ENCODE data around the gene C6. TPM values are rescaled to one million over a fixed set of nuclear protein-coding genes. Genes with fewer than 3 reads are reported as not detected.

The C6 gene
- total RNA-seq, 1 donor from 2014 or later = not detected

- no peaks in the 10 kb centered on the region for H3K4me1 Mint-ChIP-seq (ENCODE audit: low read depth)
- no peaks in the 10 kb centered on the region for H3K36me3 Mint-ChIP-seq (ENCODE audit: low read depth)
- no peak for DNase-seq (ENCODE audit: low spot score)
- no peak overlapping the region for H3K27ac Mint-ChIP-seq (ENCODE audit: unreplicated experiment)
- no peaks in the 10 kb centered on the region for H3K9me3 Mint-ChIP-seq (ENCODE audit: low read depth)
- H3K27me3 Mint-ChIP-seq (ENCODE audit: low read depth) = peaks cover 1% of the 10 kb centered on the region
- TF ChIP-seq, protein P1, sequence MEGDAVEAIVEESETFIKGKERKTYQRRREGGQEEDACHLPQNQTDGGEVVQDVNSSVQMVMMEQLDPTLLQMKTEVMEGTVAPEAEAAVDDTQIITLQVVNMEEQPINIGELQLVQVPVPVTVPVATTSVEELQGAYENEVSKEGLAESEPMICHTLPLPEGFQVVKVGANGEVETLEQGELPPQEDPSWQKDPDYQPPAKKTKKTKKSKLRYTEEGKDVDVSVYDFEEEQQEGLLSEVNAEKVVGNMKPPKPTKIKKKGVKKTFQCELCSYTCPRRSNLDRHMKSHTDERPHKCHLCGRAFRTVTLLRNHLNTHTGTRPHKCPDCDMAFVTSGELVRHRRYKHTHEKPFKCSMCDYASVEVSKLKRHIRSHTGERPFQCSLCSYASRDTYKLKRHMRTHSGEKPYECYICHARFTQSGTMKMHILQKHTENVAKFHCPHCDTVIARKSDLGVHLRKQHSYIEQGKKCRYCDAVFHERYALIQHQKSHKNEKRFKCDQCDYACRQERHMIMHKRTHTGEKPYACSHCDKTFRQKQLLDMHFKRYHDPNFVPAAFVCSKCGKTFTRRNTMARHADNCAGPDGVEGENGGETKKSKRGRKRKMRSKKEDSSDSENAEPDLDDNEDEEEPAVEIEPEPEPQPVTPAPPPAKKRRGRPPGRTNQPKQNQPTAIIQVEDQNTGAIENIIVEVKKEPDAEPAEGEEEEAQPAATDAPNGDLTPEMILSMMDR (IDR thresholded peaks at IDR 0.05) = no peak
- no peak overlapping the region for H3K4me3 Mint-ChIP-seq (ENCODE audit: unreplicated experiment)
These were observed 31.4 kb downstream of the C6 start for GRCh38 chr5:41181691-41182564.

GRCh38 chr5:41176952-41177351, 36.4 kb downstream of the C6 start:
- H3K36me3 Mint-ChIP-seq (ENCODE audit: low read depth) = no peaks in the 10 kb centered on the region
- H3K4me3 Mint-ChIP-seq (ENCODE audit: unreplicated experiment) = no peak overlapping the region
- peaks cover 1% of the 10 kb centered on the region for H3K27me3 Mint-ChIP-seq (ENCODE audit: low read depth)
- no peaks in the 10 kb centered on the region for H3K4me1 Mint-ChIP-seq (ENCODE audit: low read depth)
- TF ChIP-seq, protein P1 (IDR thresholded peaks at IDR 0.05) = no peak
- H3K9me3 Mint-ChIP-seq (ENCODE audit: low read depth) = no peaks in the 10 kb centered on the region
- DNase-seq (ENCODE audit: low spot score) = no peak
- no peak overlapping the region for H3K27ac Mint-ChIP-seq (ENCODE audit: unreplicated experiment)

DNA sequence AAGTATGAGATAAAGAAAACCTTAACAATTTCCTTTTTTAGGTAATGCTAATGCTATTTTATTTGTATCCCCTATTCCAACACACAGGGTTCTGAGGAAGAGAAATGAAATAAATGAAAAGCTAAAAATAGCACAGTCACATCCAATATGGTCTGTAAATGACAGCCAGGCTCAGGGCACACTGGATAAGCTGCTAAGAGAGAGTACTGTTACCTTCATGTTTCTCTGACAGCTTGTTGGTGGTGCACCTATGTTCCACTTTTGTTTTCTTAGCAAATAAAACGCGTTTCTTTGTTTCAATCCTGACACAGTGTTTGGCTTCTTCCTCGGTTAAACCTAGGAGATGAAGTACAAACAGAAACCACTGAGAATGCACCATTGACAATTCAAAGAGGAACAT, 41.3 kb downstream of the C6 start:
- Mint-ChIP-seq H3K4me1 (ENCODE audit: low read depth) (no peaks in the 10 kb centered on the region), H3K36me3 (ENCODE audit: low read depth) (no peaks in the 10 kb centered on the region), H3K27ac (ENCODE audit: unreplicated experiment) (no peak overlapping the region), H3K9me3 (ENCODE audit: low read depth) (no peaks in the 10 kb centered on the region), H3K4me3 (ENCODE audit: unreplicated experiment) (no peak overlapping the region), H3K27me3 (ENCODE audit: low read depth) (peaks cover 2% of the 10 kb centered on the region)
- TF ChIP-seq, protein P1 (IDR thresholded peaks at IDR 0.05) = no peak
- no peak for DNase-seq (ENCODE audit: low spot score)

DNA sequence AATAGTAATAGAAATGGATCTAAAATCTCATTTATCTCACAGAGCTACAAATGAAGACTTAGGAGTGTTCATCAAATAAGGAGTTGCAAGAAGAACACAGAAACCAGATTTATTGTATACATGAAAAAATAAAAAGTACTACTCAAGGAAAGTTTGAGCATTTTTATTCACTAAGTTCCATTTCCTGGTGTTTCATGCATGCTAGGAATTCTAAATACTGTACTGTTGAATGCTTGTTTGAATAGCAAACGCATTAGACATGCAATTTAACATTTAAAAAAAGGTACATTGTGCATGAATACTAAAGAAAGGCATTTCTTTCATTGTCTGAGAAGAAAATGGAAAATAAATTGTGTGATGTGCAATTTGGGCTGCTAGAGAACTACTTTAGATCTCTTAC, 52.1 kb downstream of the C6 start:
- H3K27me3 Mint-ChIP-seq (ENCODE audit: low read depth) = no peaks in the 10 kb centered on the region
- no peaks in the 10 kb centered on the region for H3K4me1 Mint-ChIP-seq (ENCODE audit: low read depth)
- no peak overlapping the region for H3K27ac Mint-ChIP-seq (ENCODE audit: unreplicated experiment)
- no peak for DNase-seq (ENCODE audit: low spot score)
- TF ChIP-seq, protein P1 (IDR thresholded peaks at IDR 0.05) = no peak
- no peak overlapping the region for H3K4me3 Mint-ChIP-seq (ENCODE audit: unreplicated experiment)
- peaks cover 1% of the 10 kb centered on the region for H3K9me3 Mint-ChIP-seq (ENCODE audit: low read depth)
- no peaks in the 10 kb centered on the region for H3K36me3 Mint-ChIP-seq (ENCODE audit: low read depth)

- Mint-ChIP-seq H3K36me3 (ENCODE audit: low read depth) (no peaks in the 10 kb centered on the region), H3K9me3 (ENCODE audit: low read depth) (peaks cover 4% of the 10 kb centered on the region)
These were observed 55.9 kb downstream of the C6 start for GRCh38 chr5:41157272-41157894.

More at GRCh38 chr5:41157272-41157894, 55.9 kb downstream of the C6 start:
- peaks cover 2% of the 10 kb centered on the region for H3K27me3 Mint-ChIP-seq (ENCODE audit: low read depth)
- H3K4me3 Mint-ChIP-seq (ENCODE audit: unreplicated experiment) = no peak overlapping the region
- DNase-seq (ENCODE audit: low spot score) = no peak
- TF ChIP-seq, protein P1 (IDR thresholded peaks at IDR 0.05) = no peak
- H3K27ac Mint-ChIP-seq (ENCODE audit: unreplicated experiment) = no peak overlapping the region
- H3K4me1 Mint-ChIP-seq (ENCODE audit: low read depth) = no peaks in the 10 kb centered on the region
